Measurements from ENCODE around the gene MGAT5B. TPM values are rescaled to one million over a fixed set of nuclear protein-coding genes. Genes with fewer than 3 reads are reported as not detected.

MGAT5B gene
- total RNA-seq, 1 experiment from 2014 or later: 4.4 TPM

- Histone ChIP-seq H3K9me3 (ENCODE audit: control insufficient read depth in 1 of 2, insufficient read depth in 1 of 2, low read depth in 1 of 2, low read length in 2 of 2) (no peaks in the 10 kb centered on the region), H3K4me2 (ENCODE audit: low read length) (no peak overlapping the region), H3K9ac (ENCODE audit: low read length) (no peak overlapping the region), H3K27me3 (ENCODE audit: insufficient read depth, low read length) (peaks cover 9% of the 10 kb centered on the region; the same call in 1 of the 2 replicates), H3K9me2 (ENCODE audit: insufficient read depth) (no peaks in the 10 kb centered on the region), H3K4me3 (replicated peaks in 1 of 2; ENCODE audit: low read depth in 1 of 2, low read length in 2 of 2) (no peak overlapping the region), H3K27ac (ENCODE audit: low read depth, low read length) (no peak overlapping the region), H3K36me3 (ENCODE audit: control insufficient read depth in 1 of 2, insufficient read depth in 2 of 2, low read length in 2 of 2) (no peaks in the 10 kb centered on the region), H3K79me2 (ENCODE audit: insufficient read depth, low read length) (no peaks in the 10 kb centered on the region), H4K20me1 (ENCODE audit: insufficient read depth) (no peaks in the 10 kb centered on the region), H3K4me1 (ENCODE audit: control insufficient read depth in 1 of 2, insufficient read depth in 2 of 2, low read length in 2 of 2) (peaks cover 0 to 10% of the 10 kb centered on the region in 2 experiments; a peak in 2 of 4 replicates), H2AFZ (ENCODE audit: low read depth, low read length, poor library complexity, severe bottlenecking) (no peak overlapping the region)
- ChIA-PET RAD21 (ENCODE audit: low non-redundant PET in 1 of 2, low total read pairs in 2 of 2, uncharacterized antibody in 2 of 2, unreplicated experiment in 2 of 2) (no interaction called here), CTCF (no interaction called here), POLR2A (interaction anchor here (0.7 kb wide), 1 partner anchor 27 kb away, joined by 6 read pairs; no protein-coding TSS in a partner anchor)
- TF ChIP-seq CBX3 (IDR thresholded peaks at IDR 0.05; ENCODE audit: low read depth) (no peak), FOSL1 (IDR thresholded peaks at IDR 0.05; ENCODE audit: low read depth) (no peak)
- ATAC-seq: no peak
- BruUV-seq (replicated peaks): no TSS peak
- DNase-seq (ENCODE audit: low read depth, low spot score): no peak
- intact Hi-C loops (cut with micrococcal nuclease): no loop called here
Observed at GRCh38 chr17:76847031-76847430, 21.2 kb upstream of the MGAT5B start.

DNA sequence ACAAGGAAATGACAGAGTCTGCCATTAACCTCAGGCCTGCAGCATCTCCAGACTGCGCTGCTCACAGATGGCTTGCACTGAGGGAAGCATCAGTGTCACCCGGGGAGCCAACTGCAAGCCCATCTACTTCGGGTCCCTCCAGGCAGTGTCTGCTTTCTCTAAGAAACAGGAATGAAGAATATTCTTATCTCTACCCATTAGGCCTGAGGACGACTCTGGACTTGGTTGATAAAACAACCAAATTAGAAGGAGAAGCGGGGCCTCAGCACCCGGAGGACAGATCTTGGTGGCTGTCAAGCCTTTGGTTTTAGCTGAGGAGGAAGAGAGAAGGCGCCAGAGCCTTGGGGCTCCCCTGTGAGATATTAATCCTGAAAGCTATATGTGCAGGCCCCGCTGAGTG lies 19.5 kb upstream of the MGAT5B start:
- H3K4me3 ChIP-seq (replicated peaks in 1 of 2; ENCODE audit: low read depth in 1 of 2, low read length in 2 of 2): no peak overlapping the region
- CTCF ChIA-PET: no interaction called here
- H3K36me3 ChIP-seq (ENCODE audit: control insufficient read depth in 1 of 2, insufficient read depth in 2 of 2, low read length in 2 of 2): no peaks in the 10 kb centered on the region
- H3K79me2 ChIP-seq (ENCODE audit: insufficient read depth, low read length): no peaks in the 10 kb centered on the region
- BruUV-seq (replicated peaks): no TSS peak
- no peak for TF ChIP-seq REST (IDR thresholded peaks at IDR 0.05; ENCODE audit: low read depth)
- no peak for TF ChIP-seq ZBTB33 (IDR thresholded peaks at IDR 0.05; ENCODE audit: extremely low read depth, insufficient replicate concordance, low read length)
- TF ChIP-seq SIN3A (IDR thresholded peaks at IDR 0.05; ENCODE audit: low read depth): no peak
- no peak for TF ChIP-seq RAD21 (IDR thresholded peaks at IDR 0.05; ENCODE audit: low read depth)
- TF ChIP-seq, protein P1, sequence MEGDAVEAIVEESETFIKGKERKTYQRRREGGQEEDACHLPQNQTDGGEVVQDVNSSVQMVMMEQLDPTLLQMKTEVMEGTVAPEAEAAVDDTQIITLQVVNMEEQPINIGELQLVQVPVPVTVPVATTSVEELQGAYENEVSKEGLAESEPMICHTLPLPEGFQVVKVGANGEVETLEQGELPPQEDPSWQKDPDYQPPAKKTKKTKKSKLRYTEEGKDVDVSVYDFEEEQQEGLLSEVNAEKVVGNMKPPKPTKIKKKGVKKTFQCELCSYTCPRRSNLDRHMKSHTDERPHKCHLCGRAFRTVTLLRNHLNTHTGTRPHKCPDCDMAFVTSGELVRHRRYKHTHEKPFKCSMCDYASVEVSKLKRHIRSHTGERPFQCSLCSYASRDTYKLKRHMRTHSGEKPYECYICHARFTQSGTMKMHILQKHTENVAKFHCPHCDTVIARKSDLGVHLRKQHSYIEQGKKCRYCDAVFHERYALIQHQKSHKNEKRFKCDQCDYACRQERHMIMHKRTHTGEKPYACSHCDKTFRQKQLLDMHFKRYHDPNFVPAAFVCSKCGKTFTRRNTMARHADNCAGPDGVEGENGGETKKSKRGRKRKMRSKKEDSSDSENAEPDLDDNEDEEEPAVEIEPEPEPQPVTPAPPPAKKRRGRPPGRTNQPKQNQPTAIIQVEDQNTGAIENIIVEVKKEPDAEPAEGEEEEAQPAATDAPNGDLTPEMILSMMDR (IDR thresholded peaks at IDR 0.05 in 2 of 3, conservative IDR thresholded peaks at IDR 0.05 in 1 of 3; ENCODE audit: borderline replicate concordance in 1 of 3, insufficient read depth in 1 of 3, low read depth in 2 of 3, low read length in 2 of 3): no peak
- TF ChIP-seq CBX3 (IDR thresholded peaks at IDR 0.05; ENCODE audit: low read depth): no peak
- TF ChIP-seq POLR2AphosphoS5 (IDR thresholded peaks at IDR 0.05; ENCODE audit: low read depth, low read length): no peak
- TF ChIP-seq EGR1 (IDR thresholded peaks at IDR 0.05; ENCODE audit: low read depth): no peak
- H3K9me3 ChIP-seq (ENCODE audit: control insufficient read depth in 1 of 2, insufficient read depth in 1 of 2, low read depth in 1 of 2, low read length in 2 of 2): no peaks in the 10 kb centered on the region
- H4K20me1 ChIP-seq (ENCODE audit: insufficient read depth): no peaks in the 10 kb centered on the region
- no peak overlapping the region for H3K4me2 ChIP-seq (ENCODE audit: low read length)
- H3K9ac ChIP-seq (ENCODE audit: low read length): no peak overlapping the region
- ATAC-seq (no peak), DNase-seq (ENCODE audit: low read depth, low spot score) (no peak)
- POLR2A ChIA-PET: no interaction called here
- no peaks in the 10 kb centered on the region; the same call in 1 of the 2 replicates for H3K27me3 ChIP-seq (ENCODE audit: insufficient read depth, low read length)
- RAD21 ChIA-PET (ENCODE audit: low non-redundant PET in 1 of 2, low total read pairs in 2 of 2, uncharacterized antibody in 2 of 2, unreplicated experiment in 2 of 2): no interaction called here
- peaks cover 1 to 12% of the 10 kb centered on the region in 2 experiments; a peak in 3 of 4 replicates for H3K4me1 ChIP-seq (ENCODE audit: control insufficient read depth in 1 of 2, insufficient read depth in 2 of 2, low read length in 2 of 2)
- H2AFZ ChIP-seq (ENCODE audit: low read depth, low read length, poor library complexity, severe bottlenecking): no peak overlapping the region
- H3K9me2 ChIP-seq (ENCODE audit: insufficient read depth): no peaks in the 10 kb centered on the region
- no peak overlapping the region for H3K27ac ChIP-seq (ENCODE audit: low read depth, low read length)
- intact Hi-C loops (cut with micrococcal nuclease): no loop called here
